Embryonic facial prominence (tissue), 1 donor: Measurements from ENCODE around the gene CAPN2.
A peak's percentile ranks its signal among the peaks of the same experiment; 100 is the strongest.
"Not testable (repeated sequence)": the region's sequence is repeated elsewhere in the genome, so short reads cannot be mapped to it uniquely, and the experiment has no call there.

Experiments used
- DNase-seq: peaks from one replicate; pipeline ENCODE4 v3.0.0-alpha.2; 2016; ENCODE audit errors: extremely low spot score

The CAPN2 gene

DNA sequence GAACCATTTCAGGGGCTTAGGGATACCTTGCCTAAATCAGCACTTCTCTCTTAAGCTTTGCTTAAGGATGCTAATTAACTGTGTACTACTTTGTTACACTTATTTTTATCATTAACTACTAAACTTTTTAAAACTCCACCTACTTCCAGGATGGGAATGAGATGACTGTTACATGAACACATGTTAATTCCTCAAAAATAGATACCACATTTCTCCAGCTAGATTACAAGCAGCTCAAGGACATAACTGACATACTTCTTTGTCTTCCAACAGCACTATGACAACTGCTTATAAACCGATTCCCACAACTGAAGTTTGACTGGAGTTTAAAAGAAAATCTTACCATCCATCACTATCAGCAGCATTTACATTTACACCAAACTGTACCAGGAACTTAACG is 79.7 kb downstream of the CAPN2 start:
- DNase-seq: no peak

DNA sequence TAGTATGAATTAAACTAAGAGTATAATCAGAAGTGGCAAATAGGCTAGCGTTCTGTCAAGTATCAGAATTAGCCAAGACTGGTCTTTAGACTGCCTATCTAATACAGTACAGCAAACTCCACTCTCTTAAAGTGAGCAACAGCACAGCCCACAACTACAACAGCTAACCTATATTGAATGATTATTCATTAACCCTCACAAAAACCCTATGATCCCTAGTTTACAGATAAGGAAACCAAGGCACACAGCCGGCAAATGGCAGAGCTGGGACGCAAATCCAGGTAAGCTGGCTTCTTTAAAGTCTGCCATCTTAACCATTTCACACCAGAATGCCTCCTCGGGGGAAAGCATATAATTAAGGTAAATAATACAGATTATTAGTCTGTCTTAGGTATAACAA is 81.4 kb downstream of the CAPN2 start:
- no peak for DNase-seq

DNA sequence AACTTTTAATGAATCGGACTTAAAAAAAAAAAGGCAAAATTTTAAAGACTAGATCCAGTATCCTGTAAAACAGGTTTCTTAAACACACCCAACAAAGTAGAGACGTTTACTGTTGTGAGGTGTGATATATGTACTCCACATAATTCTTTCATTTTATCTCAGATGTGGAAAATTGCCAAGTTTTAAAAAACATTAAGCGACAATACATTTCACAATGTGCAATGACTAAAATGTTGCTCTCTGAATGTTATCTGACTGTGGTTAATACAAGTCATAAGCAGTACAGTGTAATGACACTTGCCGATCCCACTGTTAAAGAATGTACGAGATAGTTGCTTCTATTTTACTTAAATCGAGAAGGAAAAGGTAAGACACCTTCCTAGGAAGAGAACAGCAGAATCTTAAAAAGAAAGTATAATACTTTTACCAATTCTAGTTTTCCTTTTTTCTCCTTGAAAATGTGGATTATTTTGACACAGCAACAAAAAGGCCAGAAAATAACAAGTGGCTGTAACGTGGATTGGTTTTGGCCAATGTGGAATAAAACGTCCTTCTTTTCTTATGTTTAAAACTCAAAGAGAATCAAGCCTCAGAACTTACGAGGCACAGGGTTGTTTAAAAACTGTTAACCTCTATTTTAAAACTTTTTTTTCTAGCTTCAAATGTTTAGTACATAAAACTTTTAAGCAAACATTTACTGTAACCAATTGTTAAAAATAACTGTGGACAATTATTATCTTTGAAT is 82.0 kb downstream of the CAPN2 start:
- DNase-seq: no peak

DNA sequence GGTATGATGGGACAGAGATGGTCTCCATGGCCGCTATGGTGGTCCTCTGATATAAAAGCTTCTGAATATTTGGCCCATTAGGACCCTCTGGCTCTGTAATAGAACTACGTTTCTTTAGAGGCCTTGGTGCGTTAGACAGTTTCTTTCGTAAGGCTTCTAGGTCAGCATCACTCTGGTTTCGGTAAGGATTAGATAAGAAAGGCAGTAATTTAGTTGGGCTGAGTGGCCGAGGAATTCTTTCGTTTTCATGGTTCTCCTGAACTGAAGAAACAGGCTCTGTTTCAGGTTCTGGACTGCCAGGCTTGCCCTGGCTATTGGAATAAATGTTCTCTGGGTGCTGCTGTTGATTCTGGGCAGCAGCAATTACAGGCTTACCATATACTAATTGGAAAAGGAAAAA is 83.9 kb downstream of the CAPN2 start:
- no peak for DNase-seq

DNA sequence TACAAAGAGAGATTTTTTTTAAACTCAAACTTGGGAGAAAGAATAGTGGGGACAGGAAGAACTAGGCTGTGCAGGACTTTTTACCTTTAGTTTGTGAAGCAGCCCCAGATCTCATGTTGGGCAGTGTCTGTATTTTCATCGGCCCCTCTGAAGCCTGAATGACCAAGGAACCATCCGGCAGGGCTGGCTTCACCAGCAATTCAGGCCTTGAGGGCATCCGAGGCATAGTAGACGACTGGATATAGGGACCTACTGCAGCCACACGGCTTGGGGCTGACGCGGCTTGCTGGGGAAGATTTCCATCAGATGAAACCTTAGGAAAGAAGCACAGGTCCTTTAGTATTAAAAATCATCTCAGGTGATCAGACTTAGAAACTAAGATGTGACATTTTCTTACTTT is 89.7 kb downstream of the CAPN2 start:
- no peak for DNase-seq

DNA sequence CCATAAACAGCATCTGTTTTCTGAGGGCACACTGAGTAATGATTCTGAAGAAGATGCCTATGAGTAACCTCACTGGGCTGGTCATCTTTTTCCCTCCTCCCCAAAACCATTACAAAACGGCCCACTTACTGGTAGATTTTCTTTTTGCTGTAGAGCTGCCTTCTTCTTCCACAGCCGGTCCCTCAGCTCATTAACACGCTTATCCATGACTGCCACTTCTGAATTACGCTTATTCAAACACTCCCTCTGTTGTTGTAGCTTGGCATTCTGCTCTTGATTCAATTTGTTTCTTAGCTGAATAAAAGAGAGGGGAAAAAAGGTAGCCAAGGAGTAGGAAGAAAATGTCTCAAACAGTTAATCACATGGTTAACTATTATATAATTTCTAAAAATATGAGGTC is 90.3 kb downstream of the CAPN2 start:
- DNase-seq: no peak

DNA sequence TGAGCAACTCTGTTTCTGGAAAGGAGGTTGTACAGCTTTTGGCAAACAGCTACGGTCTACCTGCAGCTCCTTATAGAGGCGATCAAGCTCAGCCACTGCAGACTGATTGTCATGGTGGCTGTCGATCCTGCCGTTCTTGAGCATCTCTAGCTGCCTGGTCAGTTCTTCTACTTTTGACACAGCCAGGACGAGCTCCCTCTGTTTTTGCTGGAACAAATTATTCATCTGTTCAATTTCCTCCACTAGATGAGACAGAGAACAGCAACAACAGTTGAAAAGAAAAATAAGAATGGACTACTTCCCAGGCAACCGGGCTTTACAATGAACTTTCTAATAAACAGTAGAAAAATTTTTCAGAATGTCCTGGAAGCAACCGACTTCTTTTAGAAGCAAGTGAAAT is 90.9 kb downstream of the CAPN2 start:
- DNase-seq: no peak

DNA sequence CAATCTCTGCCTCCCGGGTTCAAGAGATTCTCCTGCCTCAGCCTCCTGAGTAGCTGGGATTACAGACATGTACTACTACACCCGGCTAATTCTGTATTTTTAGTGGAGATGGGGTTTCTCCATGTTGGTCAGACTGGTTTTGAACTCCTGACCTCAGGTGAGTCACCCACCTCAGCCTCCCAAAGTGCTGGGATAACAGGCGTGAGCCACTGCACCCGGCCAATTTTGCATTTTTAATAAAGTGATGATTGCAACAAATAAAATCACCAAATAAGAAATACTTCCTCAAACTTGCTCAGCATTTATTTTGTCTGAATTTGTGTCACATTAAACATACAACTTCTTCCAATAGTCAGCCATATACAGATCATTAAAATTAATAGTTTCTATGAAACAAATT is 97.6 kb downstream of the CAPN2 start:
- not testable (repeated sequence) for DNase-seq

DNA sequence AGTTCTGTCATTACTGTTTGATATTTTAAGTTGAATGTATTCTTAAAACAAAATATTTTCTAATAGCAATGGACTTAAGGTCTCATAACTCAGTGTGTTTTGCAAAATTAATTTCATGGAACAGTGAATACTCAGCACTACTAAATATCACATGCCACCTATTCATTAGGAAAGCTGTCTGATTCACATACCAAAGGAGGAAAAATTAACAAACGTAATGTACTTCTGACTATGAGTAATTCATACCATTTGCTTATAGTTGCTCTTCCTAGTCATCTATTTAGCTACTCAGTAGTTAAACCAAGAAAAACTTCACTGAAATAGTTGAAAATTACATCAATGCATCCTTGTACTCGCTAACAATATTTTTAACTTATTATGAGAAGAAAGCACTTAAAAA is 98.2 kb downstream of the CAPN2 start:
- DNase-seq: no peak

DNA sequence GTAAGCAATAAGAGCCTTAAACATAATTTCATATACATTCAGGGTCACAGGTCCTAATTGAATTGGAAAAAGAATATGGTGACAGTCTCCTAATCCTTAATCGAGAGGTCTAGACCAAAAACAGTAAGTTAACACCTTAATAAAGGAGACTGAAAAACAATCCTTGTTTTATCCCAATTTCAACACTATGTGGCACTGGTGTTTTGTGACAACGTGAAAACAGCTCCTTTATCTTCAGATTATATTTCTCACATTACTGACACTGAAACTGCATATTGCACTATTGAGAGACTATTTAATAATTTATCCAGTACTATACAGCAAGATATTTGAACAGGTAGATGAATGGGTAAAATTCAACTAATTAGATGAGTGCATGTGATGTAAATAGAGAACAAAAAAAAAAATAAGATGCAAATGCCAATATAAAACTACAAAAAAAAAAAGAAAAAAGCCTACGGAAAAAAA is 99.3 kb downstream of the CAPN2 start:
- DNase-seq: peak; percentile 16

DNA sequence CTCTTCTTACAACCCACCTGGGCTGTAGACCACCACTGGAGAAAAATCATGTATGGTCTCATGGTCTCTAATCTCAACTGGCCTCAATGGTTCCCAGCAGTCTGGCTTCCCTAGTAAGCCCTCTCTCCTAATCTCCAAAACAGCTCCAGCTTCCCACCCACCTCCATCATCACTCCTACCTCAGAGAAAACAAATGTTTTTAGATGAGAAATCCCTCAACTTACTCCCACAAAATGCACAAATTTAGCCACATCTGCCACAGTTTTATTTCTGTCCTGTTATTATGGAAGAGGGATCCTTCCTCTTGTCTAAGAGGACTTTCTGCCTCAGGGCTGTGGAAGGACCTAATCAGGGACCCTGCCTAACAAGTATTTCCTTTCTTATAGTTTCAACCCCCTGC is 101.3 kb downstream of the CAPN2 start:
- DNase-seq: no peak

DNA sequence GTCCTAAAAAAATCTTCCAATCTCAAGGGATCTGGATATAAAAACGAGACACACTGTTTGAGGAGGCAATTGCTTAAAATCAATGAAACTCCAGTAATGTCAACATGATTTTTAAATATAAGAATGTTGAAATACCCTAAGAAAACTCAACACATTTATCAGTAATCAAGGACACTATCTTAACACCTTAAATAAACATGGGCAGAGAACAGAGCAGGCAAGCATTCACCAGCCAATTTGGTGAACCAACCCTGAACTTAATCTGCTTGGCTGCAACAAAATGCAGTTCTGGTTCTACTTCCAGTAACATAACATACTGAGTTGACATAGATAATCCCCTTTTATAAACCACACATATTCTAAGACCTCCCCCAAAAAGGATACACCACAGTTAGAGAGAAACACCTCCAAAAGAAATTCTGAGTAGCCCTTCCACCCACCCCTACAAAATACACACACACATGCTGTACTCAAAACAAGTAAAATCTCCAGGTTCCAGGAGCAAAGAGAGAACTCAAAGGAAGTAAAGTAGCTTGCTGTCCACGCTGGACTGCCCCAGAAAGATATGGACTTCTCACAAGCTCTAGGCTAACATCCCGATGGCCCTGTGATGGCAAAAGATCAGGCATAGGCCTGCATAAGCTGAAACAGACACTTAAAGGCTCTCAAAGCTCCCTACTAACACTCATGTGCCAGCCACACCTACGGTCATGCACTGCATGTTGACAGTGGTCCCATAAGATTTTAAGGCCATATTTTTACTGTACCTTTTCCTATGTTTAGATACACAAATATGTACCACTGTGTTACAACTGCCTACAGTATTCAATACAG is 102.9 kb downstream of the CAPN2 start:
- DNase-seq: no peak

DNA sequence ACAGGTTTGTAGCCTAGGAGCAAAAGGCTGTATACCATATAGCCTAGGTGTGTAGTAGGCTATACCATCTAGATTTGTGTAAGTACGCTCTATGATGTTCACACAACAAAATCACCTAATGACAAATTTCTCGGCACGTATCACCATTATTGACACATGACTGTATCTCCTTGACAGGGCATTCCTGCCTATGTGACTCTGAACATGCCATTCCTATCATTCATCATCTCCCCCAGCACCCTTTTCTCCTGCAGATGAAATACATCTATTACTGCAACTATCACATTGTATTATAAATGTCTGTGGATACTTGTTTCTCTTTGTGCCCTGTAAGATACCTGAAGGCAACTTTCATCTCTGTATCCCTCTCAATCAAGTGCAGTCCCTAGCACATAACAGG is 103.5 kb downstream of the CAPN2 start:
- no peak for DNase-seq

DNA sequence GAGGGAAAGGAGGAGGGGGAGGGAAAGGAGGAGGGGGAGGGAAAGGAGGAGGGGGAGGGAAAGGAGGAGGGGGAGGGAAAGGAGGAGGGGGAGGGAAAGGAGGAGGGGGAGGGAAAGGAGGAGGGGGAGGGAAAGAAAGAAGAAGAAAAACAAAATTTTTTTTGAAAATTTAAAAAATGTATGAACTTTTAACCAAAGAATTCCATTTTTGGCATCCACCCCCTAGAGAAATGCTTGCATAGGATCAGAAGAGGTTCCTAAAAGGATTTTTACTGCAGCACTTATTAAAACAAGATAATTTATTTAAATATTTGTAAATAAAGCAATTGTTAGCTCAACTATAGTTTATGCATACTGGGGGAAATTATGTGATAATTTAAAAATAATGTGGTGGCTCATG is 104.9 kb downstream of the CAPN2 start:
- DNase-seq: not testable (repeated sequence)

DNA sequence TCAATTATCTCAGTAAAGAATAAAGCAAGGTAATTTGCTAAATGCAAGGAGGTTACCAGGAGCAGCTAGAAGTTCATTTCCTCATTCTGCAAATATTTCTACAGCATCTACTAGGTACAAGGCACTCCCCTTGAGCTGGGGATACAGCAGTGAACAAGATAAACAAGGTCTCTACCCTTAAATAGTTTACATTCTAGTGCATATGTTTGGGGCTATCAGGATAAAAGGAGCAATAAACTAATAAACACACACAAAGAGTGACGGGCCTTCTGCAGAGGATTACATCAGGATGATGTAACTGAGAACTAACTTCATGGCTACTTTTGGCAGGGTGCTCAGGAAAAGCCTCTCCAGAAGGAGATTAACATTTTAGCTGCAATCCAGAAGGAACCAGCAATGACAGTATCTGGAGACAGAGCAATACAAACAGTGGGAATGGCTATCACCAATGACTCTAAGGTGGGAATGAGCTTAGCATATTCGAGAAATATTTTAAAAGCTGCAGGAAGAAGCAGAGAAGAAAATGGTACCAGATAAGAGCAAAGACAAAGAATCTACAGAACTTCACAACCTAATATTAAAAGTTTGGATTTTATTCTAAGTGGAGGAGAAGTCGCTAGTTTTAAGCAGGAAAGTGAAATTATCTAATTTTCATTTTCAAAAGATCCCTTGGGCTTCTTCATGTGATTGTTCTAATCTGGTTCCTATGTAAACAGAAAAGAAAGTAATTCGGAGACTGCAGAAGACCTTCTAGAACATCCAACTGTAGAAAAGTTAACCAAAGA is 107.6 kb downstream of the CAPN2 start:
- no peak for DNase-seq

DNA sequence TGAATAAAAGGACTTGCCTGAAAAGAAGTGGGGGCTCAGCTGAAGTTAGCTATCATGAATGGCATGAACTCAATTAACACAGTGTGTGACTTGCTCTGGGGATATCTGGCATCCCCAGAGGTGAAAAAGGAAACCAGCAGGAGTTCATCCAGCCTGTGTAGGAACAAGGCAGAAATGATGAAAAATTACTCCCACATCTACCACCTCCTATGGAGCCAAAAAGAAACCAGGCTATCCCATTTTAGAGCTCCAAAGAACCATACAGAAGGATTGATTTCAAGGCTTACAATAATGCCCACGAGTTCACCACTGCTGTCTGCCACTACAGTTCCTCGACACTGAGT is 108.1 kb downstream of the CAPN2 start:
- no peak for DNase-seq

DNA sequence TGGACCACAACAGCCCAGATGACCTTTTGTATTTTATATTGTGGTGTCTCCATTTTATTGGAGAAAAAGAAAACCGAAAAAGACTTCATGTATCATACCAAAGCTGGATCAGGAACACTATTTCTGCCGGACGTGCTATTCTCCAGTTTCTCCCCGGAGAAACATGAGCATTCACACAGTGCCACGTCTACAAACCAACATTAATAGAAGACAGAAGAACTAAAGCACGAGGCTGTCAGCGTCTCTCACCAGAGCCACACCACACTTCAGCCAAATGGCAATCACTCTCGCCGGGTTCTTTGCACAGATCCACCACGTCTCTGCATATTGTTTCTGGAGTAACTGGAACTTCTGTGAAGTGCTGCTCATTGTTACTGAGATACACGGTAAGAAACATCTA is 108.6 kb downstream of the CAPN2 start:
- no peak for DNase-seq

DNA sequence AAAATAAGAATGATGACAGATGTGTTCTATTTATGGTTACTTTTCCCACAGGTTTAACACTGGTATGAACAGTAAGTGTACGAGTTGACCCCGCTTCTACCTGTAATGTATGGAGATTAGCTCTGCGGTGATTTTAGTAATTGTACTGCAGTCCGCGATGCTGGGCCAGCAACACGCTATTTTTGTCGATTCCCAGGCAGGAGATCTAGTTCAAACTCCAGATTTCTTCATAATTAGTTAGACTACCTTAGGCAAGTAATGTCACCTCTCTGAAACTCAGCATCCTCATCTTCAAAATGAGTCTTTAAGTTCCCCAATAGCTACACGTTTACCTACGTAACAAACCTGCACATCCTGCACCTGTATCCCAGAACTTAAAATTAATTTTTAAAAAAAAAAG is 111.9 kb downstream of the CAPN2 start:
- no peak for DNase-seq

DNA sequence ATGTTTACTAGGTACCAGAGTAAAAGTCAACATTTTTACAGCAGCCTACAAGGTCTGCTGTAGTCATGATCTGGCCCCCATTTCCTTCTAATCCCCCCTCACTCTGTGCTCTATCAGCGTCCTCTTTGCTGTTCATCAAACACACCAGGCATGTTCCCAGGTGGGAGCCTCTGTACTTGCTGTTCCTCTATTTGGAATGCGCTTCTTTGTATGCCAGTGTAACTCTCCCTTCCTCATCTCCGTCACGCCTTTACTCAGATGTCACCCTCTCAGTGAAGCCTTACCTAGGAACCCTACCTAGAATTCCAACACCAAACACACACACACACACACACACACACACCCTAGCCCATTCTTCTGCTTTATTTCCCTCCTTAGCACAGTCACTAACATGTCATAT is 112.4 kb downstream of the CAPN2 start:
- no peak for DNase-seq
